GM19324 (cell line): Measurements from ENCODE around the gene DAPL1.

Source experiments
- ATAC-seq: cut with Tn5 transposase; IDR thresholded peaks from one replicate; pipeline ENCODE4 v1.9.1; 2021; ENCODE audit warnings: mild to moderate bottlenecking, moderate library complexity; ENCODE audit not compliant: unreplicated experiment, low FRiP score

The DAPL1 gene

GRCh38 chr2:158776231-158776630 lies 18.9 kb upstream of the DAPL1 start:
- ATAC-seq, result no peak

- ATAC-seq, result no peak
These were observed 18.0 kb upstream of the DAPL1 start for GRCh38 chr2:158777077-158777476.

- no peak for ATAC-seq
These were observed 16.9 kb upstream of the DAPL1 start for GRCh38 chr2:158778243-158778642.

GRCh38 chr2:158779621-158780020 lies 15.5 kb upstream of the DAPL1 start:
- ATAC-seq, result no peak

- ATAC-seq, result no peak
These were observed 13.7 kb upstream of the DAPL1 start for GRCh38 chr2:158781353-158781961.

- no peak for ATAC-seq
These were observed 13.0 kb upstream of the DAPL1 start for GRCh38 chr2:158782136-158782535.

GRCh38 chr2:158782616-158783015 lies 12.5 kb upstream of the DAPL1 start:
- ATAC-seq, result no peak

GRCh38 chr2:158783923-158784322 lies 11.2 kb upstream of the DAPL1 start:
- no peak for ATAC-seq

GRCh38 chr2:158786897-158787296 lies 8.2 kb upstream of the DAPL1 start:
- ATAC-seq, result no peak

GRCh38 chr2:158788951-158789350 lies 6.2 kb upstream of the DAPL1 start:
- ATAC-seq, result no peak

GRCh38 chr2:158796652-158797051 lies 1.5 kb downstream of the DAPL1 start:
- ATAC-seq, result no peak

GRCh38 chr2:158797963-158798700 lies 3.0 kb downstream of the DAPL1 start:
- no peak for ATAC-seq

- ATAC-seq, result no peak
These were observed 4.1 kb downstream of the DAPL1 start for GRCh38 chr2:158799181-158799580.

GRCh38 chr2:158803506-158803905 lies 8.4 kb downstream of the DAPL1 start:
- no peak for ATAC-seq

GRCh38 chr2:158805255-158805654 lies 10.1 kb downstream of the DAPL1 start:
- no peak for ATAC-seq

- ATAC-seq, result no peak
These were observed 10.8 kb downstream of the DAPL1 start for GRCh38 chr2:158805936-158806335.

- no peak for ATAC-seq
These were observed 11.8 kb downstream of the DAPL1 start for GRCh38 chr2:158806941-158807340.

- ATAC-seq, result no peak
These were observed 13.3 kb downstream of the DAPL1 start for GRCh38 chr2:158808426-158808825.

GRCh38 chr2:158809816-158810215 lies 14.7 kb downstream of the DAPL1 start:
- ATAC-seq, result no peak

- ATAC-seq, result no peak
These were observed 15.8 kb downstream of the DAPL1 start for GRCh38 chr2:158810731-158811460.

- no peak for ATAC-seq
These were observed 20.0 kb downstream of the DAPL1 start for GRCh38 chr2:158815166-158815565.

GRCh38 chr2:158815658-158816057 lies 20.5 kb downstream of the DAPL1 start:
- ATAC-seq, result no peak
